ENCODE measurements around the gene AKT3. TPM values are rescaled to one million over a fixed set of nuclear protein-coding genes. Genes with fewer than 3 reads are reported as not detected.

Gene AKT3
- total and polyA plus RNA-seq, 2 of the 8 experiments (the other 6 are each of a cell fraction or from before 2014, with no cell fraction given), result 6.0 to 36.4 TPM

DNA sequence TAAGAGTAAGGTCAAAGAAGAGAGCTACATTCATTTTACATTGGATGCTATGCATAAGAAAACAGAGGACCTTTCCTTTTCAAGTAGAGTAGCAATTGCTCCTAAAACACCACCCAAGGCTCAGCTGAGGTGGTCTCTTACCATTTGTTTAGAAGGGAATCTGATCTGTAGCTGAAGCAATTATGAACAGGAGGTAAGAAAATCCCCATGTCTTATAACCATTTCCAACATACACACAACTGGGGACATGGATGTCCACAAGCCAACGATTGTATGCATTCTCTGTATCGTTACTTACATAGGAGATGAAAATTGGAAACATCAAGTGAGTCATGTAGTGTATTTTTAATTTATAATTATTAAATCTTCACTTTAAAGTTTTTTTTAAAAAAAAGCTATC is 132.0 kb downstream of the AKT3 start:
- H3K14ac ChIP-seq (ENCODE audit: insufficient read length), result no peak overlapping the region
- no peak overlapping the region for H3K18ac ChIP-seq (ENCODE audit: extremely low read depth, low read length)
- no peak for TF ChIP-seq KDM1A (IDR thresholded peaks at IDR 0.05; ENCODE audit: borderline replicate concordance, low read length)
- no peak for TF ChIP-seq NRF1 (IDR thresholded peaks at IDR 0.05; ENCODE audit: low read depth, low read length)
- TF ChIP-seq, protein P1, sequence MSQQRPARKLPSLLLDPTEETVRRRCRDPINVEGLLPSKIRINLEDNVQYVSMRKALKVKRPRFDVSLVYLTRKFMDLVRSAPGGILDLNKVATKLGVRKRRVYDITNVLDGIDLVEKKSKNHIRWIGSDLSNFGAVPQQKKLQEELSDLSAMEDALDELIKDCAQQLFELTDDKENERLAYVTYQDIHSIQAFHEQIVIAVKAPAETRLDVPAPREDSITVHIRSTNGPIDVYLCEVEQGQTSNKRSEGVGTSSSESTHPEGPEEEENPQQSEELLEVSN (IDR thresholded peaks at IDR 0.05), result no peak
- no peak for TF ChIP-seq SP1 (IDR thresholded peaks at IDR 0.05; ENCODE audit: low read depth, low read length)
- no peak for TF ChIP-seq RNF2 (IDR thresholded peaks at IDR 0.05; ENCODE audit: borderline replicate concordance, low read depth, low read length, missing control alignments, poor library complexity, severe bottlenecking)
- TF ChIP-seq TCF12 (IDR thresholded peaks at IDR 0.05; ENCODE audit: low read depth, low read length), result no peak
- no peak overlapping the region for H2BK120ac ChIP-seq (replicated peaks; ENCODE audit: low read depth, low read length)
- no peak overlapping the region for H2AFZ ChIP-seq (ENCODE audit: low read length)
- CTCF ChIA-PET (ENCODE audit: partially characterized antibody), result interaction anchor here (1.3 kb wide), 1 partner anchor 14 kb away, joined by 3 read pairs; no protein-coding TSS in a partner anchor
- H3K4me3 ChIP-seq (ENCODE audit: extremely low read depth in 1 of 4, insufficient read depth in 2 of 4, low read depth in 3 of 4, low read length in 4 of 4), result no peak overlapping the region
- H3K23ac ChIP-seq (ENCODE audit: insufficient read length), result no peak overlapping the region
- H3K4me2 ChIP-seq (ENCODE audit: insufficient read depth in 1 of 2, low read depth in 2 of 2, low read length in 2 of 2), result no peak overlapping the region
- POLR2A ChIA-PET (ENCODE audit: partially characterized antibody), result interaction anchor here (0.5 kb wide), 1 partner anchor 438 kb away, joined by 3 read pairs; no protein-coding TSS in a partner anchor
- H2BK5ac ChIP-seq (ENCODE audit: low read depth, low read length), result no peak overlapping the region
- DNase-seq (ENCODE audit: low read depth in 1 of 2, low spot score in 2 of 2) (no peak), FAIRE-seq (no peak)
- no peak overlapping the region for H3K56ac ChIP-seq (replicated peaks; ENCODE audit: insufficient read length, low read depth, low read length)
- no peak overlapping the region for H2BK20ac ChIP-seq (ENCODE audit: low read length)
- H3K79me2 ChIP-seq (ENCODE audit: control insufficient read depth in 1 of 2, insufficient read depth in 2 of 2, low read length in 2 of 2), result no peaks in the 10 kb centered on the region
- no peak overlapping the region for H4K91ac ChIP-seq (replicated peaks; ENCODE audit: insufficient read length, low read length)
- H3K27ac ChIP-seq (ENCODE audit: low read depth, low read length), result no peak overlapping the region
- no peak overlapping the region for H2BK15ac ChIP-seq (ENCODE audit: low read length)
- H4K8ac ChIP-seq (ENCODE audit: extremely low read depth, insufficient read depth, low read length), result no peak overlapping the region
- H2AK5ac ChIP-seq (ENCODE audit: low read depth, low read length), result no peak overlapping the region
- H3K4me1 ChIP-seq (replicated peaks in 1 of 4; ENCODE audit: control insufficient read depth in 3 of 4, insufficient read depth in 4 of 4, low read length in 3 of 4), result peaks cover 0 to 8% (median 3%) of the 10 kb centered on the region in 4 experiments; a peak in 2 of 7 replicates
- H3K4ac ChIP-seq (replicated peaks; ENCODE audit: insufficient read length, low read depth, low read length), result no peak overlapping the region
- H3K9me3 ChIP-seq (ENCODE audit: insufficient read depth in 2 of 2, low read depth in 1 of 2, low read length in 1 of 2), result no peaks in the 10 kb centered on the region
- no peaks in the 10 kb centered on the region for H3K27me3 ChIP-seq (replicated peaks in 1 of 4; ENCODE audit: control insufficient read depth in 3 of 4, extremely low read depth in 1 of 4, insufficient read depth in 3 of 4, low read length in 3 of 4)
- H3K9ac ChIP-seq (replicated peaks in 1 of 4; ENCODE audit: extremely low read depth in 1 of 4, low read depth in 3 of 4, low read length in 3 of 4), result no peak overlapping the region
- no peak overlapping the region for H2BK12ac ChIP-seq (ENCODE audit: low read depth, low read length)
- WGBS, 2 experiments (ENCODE audit: extremely low coverage in 1 of 2, insufficient coverage in 1 of 2, insufficient read length in 1 of 2, insufficient replicate concordance in 2 of 2, low coverage in 1 of 2, low lambda C conversion rate in 2 of 2, missing lambda C conversion rate in 1 of 2), result 92% methylated on average over 2 of the region's 2 CpGs; no CpG with 5 or more reads in 1 of the 2 experiments
- H4K20me1 ChIP-seq (replicated peaks in 1 of 2; ENCODE audit: control insufficient read depth in 1 of 2, insufficient read depth in 2 of 2, low read length in 2 of 2), result no peaks in the 10 kb centered on the region
- no peak overlapping the region for H4K5ac ChIP-seq (ENCODE audit: insufficient read length, low read depth, low read length)
- H3K23me2 ChIP-seq (ENCODE audit: low read depth, low read length), result no peaks in the 10 kb centered on the region
- no peaks in the 10 kb centered on the region for H3K36me3 ChIP-seq (ENCODE audit: control insufficient read depth in 2 of 4, insufficient read depth in 4 of 4, low read length in 3 of 4)
- no peaks in the 10 kb centered on the region for H3K79me1 ChIP-seq (ENCODE audit: low read depth, low read length)

Data from H1 (cell line).